ENCODE data around the gene CHD9NB.

DNA sequence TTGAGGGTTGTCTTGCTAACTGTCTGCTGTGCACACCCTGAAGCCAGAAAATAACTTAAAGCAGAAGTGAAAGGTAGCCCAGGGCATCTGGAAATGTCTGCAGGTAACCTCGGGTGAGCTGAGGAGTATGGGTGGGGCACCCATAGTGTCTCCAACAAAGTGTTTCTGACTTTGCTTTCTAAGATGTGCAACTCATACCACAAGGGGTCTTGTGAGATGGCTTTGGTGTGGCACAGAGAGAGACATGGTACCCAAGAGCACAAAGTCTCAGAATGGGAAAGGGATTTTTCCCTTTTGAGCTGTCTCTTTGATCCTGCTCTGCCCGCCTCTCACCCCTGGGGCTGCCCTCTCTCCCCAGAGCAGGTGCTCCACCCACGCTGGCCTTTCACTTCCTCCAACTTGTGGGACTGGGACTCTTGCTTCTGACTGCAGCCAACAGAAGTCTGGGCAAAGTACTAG, 9.0 kb upstream of the CHD9NB start:
- TF ChIP-seq, protein P1, sequence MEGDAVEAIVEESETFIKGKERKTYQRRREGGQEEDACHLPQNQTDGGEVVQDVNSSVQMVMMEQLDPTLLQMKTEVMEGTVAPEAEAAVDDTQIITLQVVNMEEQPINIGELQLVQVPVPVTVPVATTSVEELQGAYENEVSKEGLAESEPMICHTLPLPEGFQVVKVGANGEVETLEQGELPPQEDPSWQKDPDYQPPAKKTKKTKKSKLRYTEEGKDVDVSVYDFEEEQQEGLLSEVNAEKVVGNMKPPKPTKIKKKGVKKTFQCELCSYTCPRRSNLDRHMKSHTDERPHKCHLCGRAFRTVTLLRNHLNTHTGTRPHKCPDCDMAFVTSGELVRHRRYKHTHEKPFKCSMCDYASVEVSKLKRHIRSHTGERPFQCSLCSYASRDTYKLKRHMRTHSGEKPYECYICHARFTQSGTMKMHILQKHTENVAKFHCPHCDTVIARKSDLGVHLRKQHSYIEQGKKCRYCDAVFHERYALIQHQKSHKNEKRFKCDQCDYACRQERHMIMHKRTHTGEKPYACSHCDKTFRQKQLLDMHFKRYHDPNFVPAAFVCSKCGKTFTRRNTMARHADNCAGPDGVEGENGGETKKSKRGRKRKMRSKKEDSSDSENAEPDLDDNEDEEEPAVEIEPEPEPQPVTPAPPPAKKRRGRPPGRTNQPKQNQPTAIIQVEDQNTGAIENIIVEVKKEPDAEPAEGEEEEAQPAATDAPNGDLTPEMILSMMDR (IDR thresholded peaks at IDR 0.05 in 4 of 5, conservative IDR thresholded peaks at IDR 0.05 in 1 of 5) = no peak
- TF ChIP-seq POLR2A (IDR thresholded peaks at IDR 0.05) = no peak
